WTC11 (cell line): Measurements from ENCODE around the gene EXPH5. TPM values are rescaled to one million over a fixed set of nuclear protein-coding genes. Genes with fewer than 3 reads are reported as not detected.

ENCODE experiments used
- ATAC-seq: fragments of 200-7000 bp; cut with Tn5 transposase; 2 replicates; pipeline ENCODE4 v1.10.0; 2021; ENCODE audit warnings: mild to moderate bottlenecking, moderate library complexity
- CTCF ChIA-PET: fragments of 300-600 bp; sonication (Branson Sonifier 250); formaldehyde crosslinking; loops from one replicate; lab custom pipeline; 2021; ENCODE audit warnings: antibody characterized with exemption; lab: Charles Lee
- POLR2A ChIA-PET: fragments of 350-600 bp; sonication (Branson Sonifier 250); formaldehyde crosslinking; loops from one replicate; lab custom pipeline; 2021; ENCODE audit warnings: antibody characterized with exemption; lab: Charles Lee
- DNase-seq: peaks from one replicate; pipeline ENCODE4 v3.0.0; 2021; ENCODE audit warnings: low spot score
- H3K27ac Mint-ChIP-seq: 2 replicates; pipeline ENCODE4 v1.8.0; 2021; ENCODE audit warnings: mixed read lengths
- H3K27me3 Mint-ChIP-seq: 2 replicates; pipeline ENCODE4 v1.8.0; 2021; ENCODE audit warnings: low read depth, mild to moderate bottlenecking, moderate library complexity, mixed read lengths
- H3K36me3 Mint-ChIP-seq: 2 replicates; pipeline ENCODE4 v1.8.0; 2021; ENCODE audit warnings: mixed read lengths
- H3K4me1 Mint-ChIP-seq: 2 replicates; pipeline ENCODE4 v1.8.0; 2022; ENCODE audit warnings: mixed read lengths
- H3K4me3 Mint-ChIP-seq: 2 replicates; pipeline ENCODE4 v1.8.0; 2021; ENCODE audit warnings: mild to moderate bottlenecking, moderate library complexity, mixed read lengths
- H3K9me3 Mint-ChIP-seq: 2 replicates; pipeline ENCODE4 v1.8.0; 2021; ENCODE audit warnings: mixed read lengths
- ATF1 ChIP-seq: sonication (generic); formaldehyde crosslinking; IDR thresholded peaks from 2 replicates; pipeline ENCODE4 v1.8.1; 2023; ENCODE audit warnings: mild to moderate bottlenecking, moderate library complexity, missing genetic modification reagents
- CREB1 ChIP-seq: sonication (generic); formaldehyde crosslinking; IDR thresholded peaks from 2 replicates; pipeline ENCODE4 v1.8.0; 2023; ENCODE audit warnings: mild to moderate bottlenecking, missing genetic modification reagents
- E2F1 ChIP-seq: sonication (generic); formaldehyde crosslinking; IDR thresholded peaks from 2 replicates; pipeline ENCODE4 v1.8.0; 2022; ENCODE audit warnings: mild to moderate bottlenecking, missing genetic modification reagents
- FOXP1 ChIP-seq: sonication (generic); formaldehyde crosslinking; IDR thresholded peaks from 2 replicates; pipeline ENCODE4 v1.8.0; 2022; ENCODE audit warnings: missing genetic modification reagents, mild to moderate bottlenecking, moderate library complexity, borderline replicate concordance
- GRHL2 ChIP-seq: fragments of 250-450 bp; sonication (Bioruptor Pico); IDR thresholded peaks from 2 replicates; pipeline ENCODE4 v1.8.0; 2022; ENCODE audit warnings: mild to moderate bottlenecking, moderate library complexity; ENCODE audit not compliant: insufficient replicate concordance, severe bottlenecking
- IRF1 ChIP-seq: sonication (generic); formaldehyde crosslinking; IDR thresholded peaks from 2 replicates; pipeline ENCODE4 v1.8.0; 2023; ENCODE audit warnings: missing genetic modification reagents
- IRF2 ChIP-seq: sonication (generic); formaldehyde crosslinking; IDR thresholded peaks from 2 replicates; pipeline ENCODE4 v1.8.0; 2022; ENCODE audit warnings: low read depth, missing genetic modification reagents, borderline replicate concordance
- MYBL2 ChIP-seq: sonication (generic); formaldehyde crosslinking; IDR thresholded peaks from 2 replicates; pipeline ENCODE4 v1.8.1; 2023; ENCODE audit warnings: mild to moderate bottlenecking, moderate library complexity, missing genetic modification reagents
- NR1H2 ChIP-seq: sonication (generic); formaldehyde crosslinking; IDR thresholded peaks from 2 replicates; pipeline ENCODE4 v1.9.0; 2021; ENCODE audit warnings: mild to moderate bottlenecking, moderate library complexity, missing genetic modification reagents
- NR2C2 ChIP-seq: sonication (generic); formaldehyde crosslinking; IDR thresholded peaks from 2 replicates; pipeline ENCODE4 v1.8.0; 2022; ENCODE audit warnings: mild to moderate bottlenecking, missing genetic modification reagents
- PRRX2 ChIP-seq: fragments of 250-450 bp; sonication (Bioruptor Pico); IDR thresholded peaks from 2 replicates; pipeline ENCODE4 v1.8.0; 2021; ENCODE audit warnings: mild to moderate bottlenecking
- STAT6 ChIP-seq: sonication (generic); formaldehyde crosslinking; conservative IDR thresholded peaks from 2 replicates; pipeline ENCODE4 v1.8.1; 2023; ENCODE audit warnings: mild to moderate bottlenecking, low read depth, missing genetic modification reagents, moderate library complexity
- TEAD4 ChIP-seq: sonication (generic); formaldehyde crosslinking; IDR thresholded peaks from 2 replicates; pipeline ENCODE4 v1.8.0; 2022; ENCODE audit warnings: mild to moderate bottlenecking, missing genetic modification reagents
- TP53 ChIP-seq: sonication (generic); formaldehyde crosslinking; IDR thresholded peaks from 2 replicates; pipeline ENCODE4 v1.8.1; 2023; ENCODE audit warnings: mild to moderate bottlenecking, missing genetic modification reagents
- ZBTB21 ChIP-seq: sonication (generic); formaldehyde crosslinking; IDR thresholded peaks from 2 replicates; pipeline ENCODE4 v1.8.1; 2023; ENCODE audit warnings: mild to moderate bottlenecking, missing genetic modification reagents, borderline replicate concordance
- ZNF263 ChIP-seq: sonication (generic); formaldehyde crosslinking; IDR thresholded peaks from 2 replicates; pipeline ENCODE4 v1.8.1; 2022; ENCODE audit warnings: low read depth, mild to moderate bottlenecking, moderate library complexity, missing genetic modification reagents
- ZNF281 ChIP-seq: sonication (generic); formaldehyde crosslinking; IDR thresholded peaks from 2 replicates; pipeline ENCODE4 v1.8.0; 2023; ENCODE audit warnings: mild to moderate bottlenecking, missing genetic modification reagents
- ZNF317 ChIP-seq: sonication (generic); formaldehyde crosslinking; IDR thresholded peaks from 2 replicates; pipeline ENCODE4 v1.8.1; 2023; ENCODE audit warnings: low read depth, mild to moderate bottlenecking, moderate library complexity, missing genetic modification reagents, borderline replicate concordance
- ZNF423 ChIP-seq: fragments of 250-450 bp; sonication (Bioruptor Pico); IDR thresholded peaks from 2 replicates; pipeline ENCODE4 v2.1.2; 2022; ENCODE audit warnings: mild to moderate bottlenecking, moderate library complexity
- ZNF671 ChIP-seq: fragments of 250-450 bp; sonication (Bioruptor Pico); IDR thresholded peaks from 2 replicates; pipeline ENCODE4 v1.8.0; 2021; ENCODE audit warnings: mild to moderate bottlenecking
- total RNA-seq: library from RNA; stranded (reverse); gene quantifications from 3 replicates; pipeline ENCODE4 v1.2.3, GENCODE V29; 2021
- TF ChIP-seq, protein P1 (sequence below): sonication (generic); formaldehyde crosslinking; IDR thresholded peaks from 2 replicates; pipeline ENCODE4 v1.8.1; 2023; ENCODE audit warnings: mild to moderate bottlenecking, missing genetic modification reagents, moderate library complexity
- TF ChIP-seq, protein P2 (sequence below): sonication (generic); formaldehyde crosslinking; IDR thresholded peaks from 2 replicates; pipeline ENCODE4 v1.8.0; 2022; ENCODE audit warnings: missing genetic modification reagents

Gene EXPH5
- total RNA-seq, 1 experiment from 2014 or later: 11.2 TPM

DNA sequence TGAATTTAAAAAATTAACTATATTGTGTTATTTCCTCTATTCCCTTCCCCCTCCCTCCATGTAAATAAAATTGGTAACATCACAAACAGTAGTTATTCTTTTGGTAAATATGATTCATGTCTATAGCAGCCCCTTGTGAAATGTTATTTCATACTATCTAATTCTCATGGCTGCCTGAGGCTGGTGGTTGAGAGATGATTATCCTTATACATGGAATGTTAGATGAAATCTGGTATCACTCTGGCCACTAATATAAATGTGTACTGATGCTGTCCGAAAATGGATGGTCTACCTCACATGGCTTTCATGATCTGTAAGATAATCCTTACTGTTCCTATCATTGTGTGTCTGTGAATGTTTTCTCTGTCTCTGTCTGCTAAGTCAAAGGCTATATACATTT is 25.0 kb upstream of the EXPH5 start (continued):
- TF ChIP-seq STAT6 (CRISPR knock-in tag): no peak
- TF ChIP-seq TEAD4 (CRISPR knock-in tag): no peak
- no peak for TF ChIP-seq ZNF317
- TF ChIP-seq, protein P1, sequence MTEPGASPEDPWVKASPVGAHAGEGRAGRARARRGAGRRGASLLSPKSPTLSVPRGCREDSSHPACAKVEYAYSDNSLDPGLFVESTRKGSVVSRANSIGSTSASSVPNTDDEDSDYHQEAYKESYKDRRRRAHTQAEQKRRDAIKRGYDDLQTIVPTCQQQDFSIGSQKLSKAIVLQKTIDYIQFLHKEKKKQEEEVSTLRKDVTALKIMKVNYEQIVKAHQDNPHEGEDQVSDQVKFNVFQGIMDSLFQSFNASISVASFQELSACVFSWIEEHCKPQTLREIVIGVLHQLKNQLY (CRISPR knock-in tag): no peak
- no peak for TF ChIP-seq IRF1 (CRISPR knock-in tag)

DNA sequence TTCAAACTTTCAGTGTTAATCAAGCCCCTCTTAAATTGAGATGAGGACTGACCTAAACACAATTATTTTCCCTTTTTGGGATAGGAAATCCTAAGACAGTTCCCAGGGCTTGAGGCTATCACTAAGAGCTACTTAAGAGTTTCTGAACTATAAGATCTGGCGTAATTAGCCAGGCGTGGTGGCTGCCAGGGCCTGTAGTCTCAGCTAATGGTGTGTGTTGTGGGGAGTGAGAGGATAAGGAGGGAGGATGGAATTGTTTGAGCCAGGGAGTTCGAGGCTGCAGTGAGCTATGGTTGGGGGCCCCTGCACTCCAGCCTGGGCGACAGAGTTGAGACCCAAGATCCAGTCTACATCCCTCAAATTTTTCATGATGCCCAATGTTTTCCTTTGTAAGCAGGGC is 23.5 kb upstream of the EXPH5 start:
- Mint-ChIP-seq H3K9me3 (no peaks in the 10 kb centered on the region), H3K4me1 (no peaks in the 10 kb centered on the region), H3K36me3 (no peaks in the 10 kb centered on the region), H3K4me3 (no peak overlapping the region), H3K27me3 (no peaks in the 10 kb centered on the region), H3K27ac (no peak overlapping the region)
- DNase-seq (no peak), ATAC-seq (no peak)
- POLR2A ChIA-PET: no interaction called here
- CTCF ChIA-PET: no interaction called here
- TF ChIP-seq ZNF671 (CRISPR knock-in tag) (no peak), TEAD4 (CRISPR knock-in tag) (no peak), NR2C2 (no peak), FOXP1 (CRISPR knock-in tag) (no peak), E2F1 (CRISPR knock-in tag) (no peak), MYBL2 (CRISPR knock-in tag) (no peak), ZNF263 (CRISPR knock-in tag) (no peak), ZBTB21 (CRISPR knock-in tag) (no peak), ATF1 (CRISPR knock-in tag) (no peak), ZNF423 (no peak), GRHL2 (CRISPR knock-in tag) (no peak), PRRX2 (CRISPR knock-in tag) (no peak), TP53 (no peak), IRF2 (CRISPR knock-in tag) (no peak), CREB1 (no peak), NR1H2 (CRISPR knock-in tag) (no peak), ZNF281 (CRISPR knock-in tag) (no peak)
- TF ChIP-seq, protein P2, sequence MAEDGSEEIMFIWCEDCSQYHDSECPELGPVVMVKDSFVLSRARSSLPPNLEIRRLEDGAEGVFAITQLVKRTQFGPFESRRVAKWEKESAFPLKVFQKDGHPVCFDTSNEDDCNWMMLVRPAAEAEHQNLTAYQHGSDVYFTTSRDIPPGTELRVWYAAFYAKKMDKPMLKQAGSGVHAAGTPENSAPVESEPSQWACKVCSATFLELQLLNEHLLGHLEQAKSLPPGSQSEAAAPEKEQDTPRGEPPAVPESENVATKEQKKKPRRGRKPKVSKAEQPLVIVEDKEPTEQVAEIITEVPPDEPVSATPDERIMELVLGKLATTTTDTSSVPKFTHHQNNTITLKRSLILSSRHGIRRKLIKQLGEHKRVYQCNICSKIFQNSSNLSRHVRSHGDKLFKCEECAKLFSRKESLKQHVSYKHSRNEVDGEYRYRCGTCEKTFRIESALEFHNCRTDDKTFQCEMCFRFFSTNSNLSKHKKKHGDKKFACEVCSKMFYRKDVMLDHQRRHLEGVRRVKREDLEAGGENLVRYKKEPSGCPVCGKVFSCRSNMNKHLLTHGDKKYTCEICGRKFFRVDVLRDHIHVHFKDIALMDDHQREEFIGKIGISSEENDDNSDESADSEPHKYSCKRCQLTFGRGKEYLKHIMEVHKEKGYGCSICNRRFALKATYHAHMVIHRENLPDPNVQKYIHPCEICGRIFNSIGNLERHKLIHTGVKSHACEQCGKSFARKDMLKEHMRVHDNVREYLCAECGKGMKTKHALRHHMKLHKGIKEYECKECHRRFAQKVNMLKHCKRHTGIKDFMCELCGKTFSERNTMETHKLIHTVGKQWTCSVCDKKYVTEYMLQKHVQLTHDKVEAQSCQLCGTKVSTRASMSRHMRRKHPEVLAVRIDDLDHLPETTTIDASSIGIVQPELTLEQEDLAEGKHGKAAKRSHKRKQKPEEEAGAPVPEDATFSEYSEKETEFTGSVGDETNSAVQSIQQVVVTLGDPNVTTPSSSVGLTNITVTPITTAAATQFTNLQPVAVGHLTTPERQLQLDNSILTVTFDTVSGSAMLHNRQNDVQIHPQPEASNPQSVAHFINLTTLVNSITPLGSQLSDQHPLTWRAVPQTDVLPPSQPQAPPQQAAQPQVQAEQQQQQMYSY: no peak
